ENCODE measurements around the gene FRMD8.

DNA sequence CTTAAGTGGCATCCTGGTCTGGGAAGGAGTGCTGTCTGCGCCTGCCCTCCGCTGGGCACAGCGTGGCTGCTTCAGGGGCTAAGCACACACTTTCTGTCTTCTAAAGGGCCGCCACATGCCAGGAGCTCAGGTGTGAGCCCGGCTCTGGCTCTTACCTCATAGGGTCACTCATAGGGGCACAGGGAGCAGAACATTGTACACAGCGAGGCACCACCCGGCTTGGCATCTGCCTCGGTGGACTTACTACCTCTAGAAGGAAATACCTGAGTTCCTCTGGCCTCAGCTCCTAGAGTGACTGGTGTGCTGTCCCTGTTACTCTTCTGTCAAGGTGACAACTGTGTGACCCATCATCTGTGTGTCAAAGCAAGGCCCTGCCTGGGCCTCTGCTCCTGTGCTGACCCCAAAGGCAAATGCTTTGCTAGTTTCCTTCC, 49.6 kb downstream of the FRMD8 start:
- no peak for TF ChIP-seq CTCF (IDR thresholded peaks at IDR 0.05)
- no peak for TF ChIP-seq POLR2A (IDR thresholded peaks at IDR 0.05)
- TF ChIP-seq POLR2AphosphoS5 (IDR thresholded peaks at IDR 0.05): no peak
